Keratinocyte (primary cell): ENCODE results near the gene HNRNPAB.

Experiments
- CTCF ChIP-seq, 3 experiments: IDR thresholded peaks in 1 of 3; conservative IDR thresholded peaks in 1 of 3; optimal IDR thresholded peaks in 1 of 3; 2 replicates in 2 of 3; 3 replicates in 1 of 3; pipeline versions ENCODE3 to v1.5.1; 2011; ENCODE audit warnings: low read length in 3 of 3, mild to moderate bottlenecking in 3 of 3, moderate library complexity in 2 of 3, control low read depth in 1 of 3, inconsistent platforms in 1 of 3; ENCODE audit not compliant: insufficient read depth in 2 of 3; ENCODE audit errors: extremely low read depth in 1 of 3
- EZH2 ChIP-seq: IDR thresholded peaks from one replicate; pipeline ENCODE4 v1.6.1; 2012; ENCODE audit warnings: inconsistent platforms, mild to moderate bottlenecking, low read length, moderate library complexity

- TF ChIP-seq CTCF (optimal IDR thresholded peaks at IDR 0.05 in 1 of 3, IDR thresholded peaks at IDR 0.05 in 1 of 3, conservative IDR thresholded peaks at IDR 0.05 in 1 of 3; ENCODE audit: extremely low read depth in 1 of 3, insufficient read depth in 2 of 3, low read length in 3 of 3) = no peak
- TF ChIP-seq EZH2 = no peak
Measured at GRCh38 chr5:178160176-178160575, 44.2 kb upstream of the HNRNPAB start.
